Prostate gland (tissue), 2 donors: Measurements from ENCODE around the gene EIF2B5.

Experiments
- CTCF ChIP-seq, 4 experiments: fragments of 200-600 bp in 2 of 4; fragments of 450-650 bp in 2 of 4; sonication (generic) in 2 of 4; IDR thresholded peaks; 1 replicate in 3 of 4; 2 replicates in 1 of 4; pipeline ENCODE4 v1.5.1; 2016 to 2019; ENCODE audit warnings: antibody characterized with exemption in 4 of 4, mild to moderate bottlenecking in 2 of 4, moderate library complexity in 2 of 4
- POLR2A ChIP-seq: fragments of 450-650 bp; IDR thresholded peaks from one replicate; pipeline ENCODE4 v1.6.1; 2016; ENCODE audit warnings: antibody characterized with exemption, mild to moderate bottlenecking
- POLR2AphosphoS5 ChIP-seq: sonication (generic); formaldehyde crosslinking; IDR thresholded peaks from one replicate; pipeline ENCODE4 v1.6.1; 2017; ENCODE audit warnings: antibody characterized with exemption

GRCh38 chr3:184186184-184186901, 51.2 kb downstream of the EIF2B5 start, which contains the start of gene ABCF3:
- TF ChIP-seq CTCF (IDR thresholded peaks at IDR 0.05) (peak in 1 of 4 experiments; percentile 6), POLR2AphosphoS5 (peak; percentile 48), POLR2A (no peak)
